Measurements from ENCODE around the gene RP2.

GRCh38 chrX:46841346-46841745 is 4.5 kb downstream of the RP2 start:
- TF ChIP-seq MAX (IDR thresholded peaks at IDR 0.05; ENCODE audit: low read depth, low read length), result no peak
- TF ChIP-seq, protein P1, sequence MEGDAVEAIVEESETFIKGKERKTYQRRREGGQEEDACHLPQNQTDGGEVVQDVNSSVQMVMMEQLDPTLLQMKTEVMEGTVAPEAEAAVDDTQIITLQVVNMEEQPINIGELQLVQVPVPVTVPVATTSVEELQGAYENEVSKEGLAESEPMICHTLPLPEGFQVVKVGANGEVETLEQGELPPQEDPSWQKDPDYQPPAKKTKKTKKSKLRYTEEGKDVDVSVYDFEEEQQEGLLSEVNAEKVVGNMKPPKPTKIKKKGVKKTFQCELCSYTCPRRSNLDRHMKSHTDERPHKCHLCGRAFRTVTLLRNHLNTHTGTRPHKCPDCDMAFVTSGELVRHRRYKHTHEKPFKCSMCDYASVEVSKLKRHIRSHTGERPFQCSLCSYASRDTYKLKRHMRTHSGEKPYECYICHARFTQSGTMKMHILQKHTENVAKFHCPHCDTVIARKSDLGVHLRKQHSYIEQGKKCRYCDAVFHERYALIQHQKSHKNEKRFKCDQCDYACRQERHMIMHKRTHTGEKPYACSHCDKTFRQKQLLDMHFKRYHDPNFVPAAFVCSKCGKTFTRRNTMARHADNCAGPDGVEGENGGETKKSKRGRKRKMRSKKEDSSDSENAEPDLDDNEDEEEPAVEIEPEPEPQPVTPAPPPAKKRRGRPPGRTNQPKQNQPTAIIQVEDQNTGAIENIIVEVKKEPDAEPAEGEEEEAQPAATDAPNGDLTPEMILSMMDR (IDR thresholded peaks at IDR 0.05; ENCODE audit: low read depth, low read length), result no peak

Data from NB4 (cell line).